NCI-H526 (cell line): ENCODE data around the gene PPP4R1.
"Not testable (repeated sequence)": the region's sequence is repeated elsewhere in the genome, so short reads cannot be mapped to it uniquely, and the experiment has no call there.

Experiments
- DNase-seq, 2 experiments: peaks; one replicate each; lab custom pipeline; 2025; lab: John Stamatoyannopoulos, UW

Gene PPP4R1, protein sequence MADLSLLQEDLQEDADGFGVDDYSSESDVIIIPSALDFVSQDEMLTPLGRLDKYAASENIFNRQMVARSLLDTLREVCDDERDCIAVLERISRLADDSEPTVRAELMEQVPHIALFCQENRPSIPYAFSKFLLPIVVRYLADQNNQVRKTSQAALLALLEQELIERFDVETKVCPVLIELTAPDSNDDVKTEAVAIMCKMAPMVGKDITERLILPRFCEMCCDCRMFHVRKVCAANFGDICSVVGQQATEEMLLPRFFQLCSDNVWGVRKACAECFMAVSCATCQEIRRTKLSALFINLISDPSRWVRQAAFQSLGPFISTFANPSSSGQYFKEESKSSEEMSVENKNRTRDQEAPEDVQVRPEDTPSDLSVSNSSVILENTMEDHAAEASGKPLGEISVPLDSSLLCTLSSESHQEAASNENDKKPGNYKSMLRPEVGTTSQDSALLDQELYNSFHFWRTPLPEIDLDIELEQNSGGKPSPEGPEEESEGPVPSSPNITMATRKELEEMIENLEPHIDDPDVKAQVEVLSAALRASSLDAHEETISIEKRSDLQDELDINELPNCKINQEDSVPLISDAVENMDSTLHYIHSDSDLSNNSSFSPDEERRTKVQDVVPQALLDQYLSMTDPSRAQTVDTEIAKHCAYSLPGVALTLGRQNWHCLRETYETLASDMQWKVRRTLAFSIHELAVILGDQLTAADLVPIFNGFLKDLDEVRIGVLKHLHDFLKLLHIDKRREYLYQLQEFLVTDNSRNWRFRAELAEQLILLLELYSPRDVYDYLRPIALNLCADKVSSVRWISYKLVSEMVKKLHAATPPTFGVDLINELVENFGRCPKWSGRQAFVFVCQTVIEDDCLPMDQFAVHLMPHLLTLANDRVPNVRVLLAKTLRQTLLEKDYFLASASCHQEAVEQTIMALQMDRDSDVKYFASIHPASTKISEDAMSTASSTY

DNA sequence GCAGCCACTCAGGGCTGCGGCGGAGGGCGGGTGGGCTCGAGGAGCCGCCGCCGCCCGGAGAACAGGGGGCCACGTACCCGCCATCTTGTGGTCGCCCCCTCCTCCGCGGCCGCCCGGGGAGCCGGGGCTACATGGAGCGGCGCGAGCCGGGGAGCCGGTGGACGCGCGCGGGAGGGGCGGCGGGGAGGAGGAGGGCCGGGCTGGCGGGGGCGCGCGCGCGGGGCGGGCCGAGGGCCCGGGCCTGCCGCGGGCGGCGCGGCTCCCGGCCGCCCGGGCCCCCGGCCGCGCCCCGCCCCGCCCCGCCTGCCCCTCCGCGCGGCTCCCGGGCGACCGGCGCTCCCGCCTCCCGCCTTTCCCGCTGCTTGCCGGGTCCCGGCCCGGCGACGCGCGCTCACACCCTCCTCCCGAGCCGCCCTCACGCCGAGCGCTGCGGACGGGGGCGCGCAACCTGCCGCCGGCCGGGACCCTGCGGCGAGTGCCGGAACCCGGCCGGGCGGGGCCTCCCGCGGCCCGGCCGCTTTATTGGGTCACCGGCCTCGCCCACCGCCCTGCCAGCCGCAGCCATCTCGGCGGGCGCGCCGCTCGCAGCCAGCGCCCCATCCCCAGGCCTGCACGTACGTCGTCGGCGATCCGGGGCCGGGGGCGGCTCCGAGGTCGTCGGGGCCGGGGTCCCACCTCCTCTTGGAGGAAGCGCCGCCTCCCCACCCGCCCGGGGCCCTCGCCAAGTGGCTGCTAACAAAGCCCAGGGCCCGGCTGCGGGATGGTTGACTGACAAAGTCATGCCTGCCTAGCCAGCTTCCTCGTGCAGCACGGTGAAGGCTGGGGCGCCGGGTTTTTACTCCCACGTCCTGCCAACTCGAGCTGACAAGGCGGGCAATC is at the start of gene PPP4R1:
Gene PPP4R1, minus strand, starts transcription at position 159 of the 879 bp plus-strand sequence. Its CDS starts 75 bp downstream, at position 84.
- peak; percentile 7 to 86 for DNase-seq

DNA sequence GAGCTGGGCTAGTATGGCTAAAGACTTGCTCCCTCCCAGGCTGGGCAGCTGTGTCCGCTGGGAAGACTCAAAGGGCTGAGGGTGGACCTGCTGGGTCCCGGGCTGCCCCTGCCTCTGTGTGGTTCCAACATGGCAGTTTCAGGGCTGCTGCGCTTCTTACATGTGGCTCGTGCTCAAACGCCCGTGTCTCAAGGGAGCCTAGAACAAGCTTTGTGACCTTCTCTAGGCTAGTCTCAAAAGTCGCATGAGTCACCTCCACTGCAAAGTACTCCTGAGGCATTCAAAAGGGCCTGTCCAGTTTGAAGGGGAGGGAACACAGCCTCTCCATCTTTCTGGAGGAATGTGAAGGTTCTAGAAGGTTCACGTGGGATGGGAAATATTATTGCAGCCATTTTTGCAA is 49.0 kb upstream of the PPP4R1 start:
- no peak for DNase-seq

DNA sequence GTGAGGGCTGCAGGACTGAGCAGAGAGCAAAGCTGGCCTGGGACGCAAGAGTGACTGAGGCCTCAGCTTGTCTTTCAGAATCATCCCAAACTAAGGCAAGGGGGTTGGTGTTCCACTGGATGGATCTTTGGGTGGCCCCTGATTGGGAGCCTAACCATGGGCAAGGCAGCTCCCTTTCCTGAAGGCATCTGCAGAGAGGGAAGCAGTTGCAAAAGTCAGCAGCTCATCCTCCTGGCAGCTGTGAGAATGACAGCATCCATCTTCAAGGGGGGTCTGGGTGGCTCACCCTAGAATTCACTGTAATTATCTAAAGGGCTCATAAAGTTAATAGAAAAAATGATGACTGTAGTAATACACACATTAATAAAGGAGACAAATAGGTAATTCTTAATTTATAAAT is 47.2 kb upstream of the PPP4R1 start:
- peak in 1 of 2 experiments; percentile 2 for DNase-seq

DNA sequence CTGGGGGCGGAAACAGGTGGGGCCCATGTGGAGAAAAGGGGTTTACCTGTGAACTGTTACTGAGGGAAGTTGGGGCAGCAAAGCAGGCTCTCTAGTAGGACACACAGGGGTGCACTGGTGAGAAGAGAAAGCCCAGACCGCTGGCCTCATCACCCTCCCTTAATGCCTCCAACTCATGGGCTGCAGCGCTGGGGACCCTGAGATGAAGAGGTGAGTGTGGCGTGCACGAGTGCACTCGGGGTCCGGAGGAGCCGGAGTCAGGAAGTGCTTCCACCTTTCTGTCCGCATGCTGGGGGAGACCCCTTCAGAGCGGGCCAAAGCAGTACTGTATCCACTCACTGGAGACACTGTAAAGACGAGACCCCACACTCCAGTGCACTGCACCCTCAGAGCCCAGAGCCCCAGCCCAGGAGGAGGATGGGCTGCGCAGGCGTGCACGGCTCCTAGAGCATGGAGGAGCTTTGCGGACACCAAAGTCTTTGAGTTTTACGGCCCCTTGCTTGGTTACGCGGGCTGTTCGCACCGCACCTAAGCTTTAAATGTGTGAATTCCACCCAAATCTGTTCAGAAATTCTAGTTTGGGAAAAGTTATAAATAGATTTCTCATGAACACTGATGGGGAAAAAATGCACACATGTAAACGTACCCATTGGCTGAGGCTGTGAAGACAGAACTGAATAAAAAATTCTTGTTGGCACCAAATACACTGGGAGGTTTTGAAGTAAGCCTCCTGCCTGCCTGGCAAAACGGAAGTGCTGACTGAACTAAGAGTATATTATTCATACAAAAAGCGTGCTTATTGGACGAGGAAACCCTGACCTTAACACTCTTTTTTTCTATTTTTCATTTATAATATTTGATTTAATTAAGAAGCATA is 45.4 kb upstream of the PPP4R1 start:
- DNase-seq, result no peak

DNA sequence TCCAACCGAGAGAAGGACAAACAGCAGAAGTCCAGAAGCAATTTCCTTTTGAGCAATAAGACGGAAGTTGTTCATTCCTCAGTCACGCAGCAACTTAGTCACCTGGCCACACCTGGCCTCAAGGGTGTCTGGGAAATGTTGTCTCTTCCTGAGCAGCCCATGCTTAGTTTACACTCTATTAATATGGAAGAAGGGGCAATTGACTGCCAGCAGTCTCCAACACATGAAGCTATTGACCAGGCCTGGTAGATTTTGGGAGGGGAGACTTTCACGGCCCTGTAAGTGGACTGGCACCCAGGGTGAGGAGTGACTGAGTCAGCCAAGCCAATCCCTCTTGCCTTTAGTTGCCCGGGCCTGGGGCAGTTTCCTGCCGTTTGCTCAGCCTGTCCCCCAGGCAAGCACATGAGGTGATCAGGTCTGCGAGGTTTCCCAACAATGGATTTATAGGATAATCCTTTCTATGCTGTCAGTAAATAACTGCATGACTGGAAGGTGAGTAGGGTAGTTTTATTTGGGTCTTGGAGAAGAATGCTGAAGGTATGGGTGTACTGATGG is 43.8 kb upstream of the PPP4R1 start:
- no peak for DNase-seq

DNA sequence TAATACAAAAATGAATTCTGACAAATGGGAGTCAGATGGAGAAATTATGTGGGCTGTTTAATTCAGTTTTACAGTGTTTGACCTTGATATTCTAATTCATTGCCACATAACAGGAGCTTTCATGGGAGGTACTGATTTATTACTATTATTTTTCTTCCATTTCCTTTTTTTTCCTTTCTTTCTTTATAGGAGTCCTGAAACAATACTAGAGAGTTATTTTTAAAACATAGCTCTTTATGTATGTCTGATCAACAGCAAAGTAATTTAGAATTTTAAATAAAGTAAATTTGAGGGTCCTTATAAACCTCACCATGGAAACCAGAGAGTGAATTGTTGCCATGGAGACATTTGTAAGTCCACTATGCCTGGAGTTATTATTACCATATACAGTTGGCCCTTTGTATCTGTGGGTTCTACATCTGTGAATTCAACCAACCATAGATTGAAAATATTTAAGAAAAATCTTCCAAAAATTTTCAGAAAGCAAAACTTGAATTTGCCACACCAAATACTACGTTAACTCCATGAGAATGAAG is 40.9 kb upstream of the PPP4R1 start:
- DNase-seq, result no peak

DNA sequence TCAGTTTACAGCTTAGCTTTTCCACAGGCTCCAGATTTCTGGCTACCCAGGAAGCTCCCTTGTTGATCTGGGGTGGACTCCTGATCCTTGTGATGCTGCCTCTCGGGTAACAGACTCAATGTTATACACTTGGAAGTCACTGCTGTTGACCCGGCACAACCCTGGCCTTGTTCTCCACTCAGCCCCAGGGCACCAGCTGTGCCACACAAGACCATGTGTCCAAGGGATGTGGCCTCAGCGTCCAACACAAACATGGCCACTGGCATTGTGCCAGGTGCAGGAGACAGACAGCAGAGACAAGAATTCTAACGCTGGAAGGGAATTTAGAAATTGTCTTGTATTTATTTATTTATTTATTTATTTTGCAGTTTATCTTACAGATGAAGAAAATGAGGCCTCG is 39.0 kb upstream of the PPP4R1 start:
- DNase-seq, result peak; percentile 15 to 28

DNA sequence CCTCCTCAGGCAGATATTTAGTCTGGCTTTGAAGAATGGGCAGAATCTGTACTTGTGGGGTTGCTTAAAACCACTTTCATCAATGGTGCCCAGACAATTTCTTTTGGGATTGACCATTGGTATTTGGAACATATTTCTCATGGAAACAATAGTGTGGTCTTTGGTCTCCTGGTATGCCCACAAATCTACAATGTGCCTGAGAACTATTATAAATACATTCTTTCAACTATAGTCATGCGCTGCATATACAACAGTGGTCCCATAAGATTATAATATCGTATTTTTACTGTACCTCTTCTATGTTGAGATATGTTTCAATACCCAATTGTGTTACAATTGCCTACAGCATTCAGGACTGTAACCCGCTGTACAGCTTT is 34.8 kb upstream of the PPP4R1 start:
- no peak for DNase-seq

DNA sequence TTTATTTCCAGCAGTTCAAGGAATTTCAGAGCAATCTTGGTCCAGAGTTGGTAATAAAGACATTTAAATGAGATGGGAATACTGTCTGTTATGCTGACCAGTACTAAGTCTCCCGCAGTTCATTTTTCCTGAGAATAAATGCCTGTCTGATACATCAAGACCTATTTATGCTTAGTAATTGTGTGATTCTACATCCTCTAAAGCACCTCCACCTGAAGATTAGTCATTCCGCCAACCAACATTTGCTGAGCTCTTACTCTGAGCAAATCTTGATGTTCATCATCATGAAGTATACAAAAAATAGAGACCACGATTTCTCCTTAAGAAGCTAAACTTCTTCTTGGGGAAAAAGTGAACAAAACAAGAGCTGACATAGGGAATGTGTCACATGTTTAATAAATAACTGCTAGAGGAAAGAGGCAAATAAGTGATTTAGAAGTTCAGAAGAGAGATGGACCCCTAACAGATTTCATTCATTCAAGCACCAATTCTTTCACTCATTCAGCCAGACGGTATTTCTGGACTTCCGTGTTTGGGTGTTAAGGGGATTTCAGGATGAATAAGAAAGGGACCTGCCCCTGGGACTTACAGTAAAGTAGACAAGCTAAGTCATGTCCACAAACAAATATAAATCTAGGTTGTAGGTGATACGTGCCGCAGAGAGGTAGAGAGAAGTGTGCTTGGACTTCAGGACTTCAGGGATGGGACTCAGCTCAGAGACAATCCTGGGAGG is 34.2 kb upstream of the PPP4R1 start:
- DNase-seq, result no peak

DNA sequence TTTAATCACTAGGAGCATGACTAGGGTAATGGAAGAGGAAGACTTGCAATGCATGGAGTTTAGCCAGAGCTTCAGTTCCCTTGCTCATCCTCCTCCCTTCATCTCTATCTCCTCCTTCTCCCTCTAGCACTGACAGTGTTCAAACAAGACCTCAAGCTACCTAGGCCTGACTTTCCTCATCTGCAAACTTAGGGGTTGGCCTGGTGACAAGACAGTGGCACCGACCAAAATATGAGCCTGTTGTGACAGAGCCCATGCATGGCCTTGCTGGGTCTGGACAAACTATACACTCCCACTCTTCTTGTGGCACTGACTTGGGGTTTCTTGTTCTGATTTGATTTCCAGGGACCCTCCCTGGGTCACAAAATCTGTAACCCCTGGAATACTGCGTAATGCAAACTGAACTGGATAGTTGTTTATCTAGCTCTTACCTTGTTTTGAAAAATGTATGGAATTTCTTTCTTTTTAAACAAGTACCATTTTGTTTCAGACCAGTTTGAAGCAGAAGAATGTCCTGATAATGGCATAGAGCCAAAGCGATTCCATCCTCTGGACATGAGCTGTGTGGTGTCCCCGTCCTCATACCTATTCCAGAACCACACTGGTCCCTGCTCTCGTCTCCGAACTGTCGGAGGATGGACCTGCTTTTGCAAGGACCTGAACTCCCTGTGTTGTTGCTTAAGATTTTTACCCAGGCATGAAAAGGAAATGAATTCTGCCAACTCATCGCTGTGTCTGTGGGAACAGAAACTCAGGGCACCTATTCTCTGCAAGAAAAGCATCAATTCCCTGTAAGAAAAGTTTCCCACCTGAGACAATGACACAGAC is 33.4 kb upstream of the PPP4R1 start:
- DNase-seq, result no peak

DNA sequence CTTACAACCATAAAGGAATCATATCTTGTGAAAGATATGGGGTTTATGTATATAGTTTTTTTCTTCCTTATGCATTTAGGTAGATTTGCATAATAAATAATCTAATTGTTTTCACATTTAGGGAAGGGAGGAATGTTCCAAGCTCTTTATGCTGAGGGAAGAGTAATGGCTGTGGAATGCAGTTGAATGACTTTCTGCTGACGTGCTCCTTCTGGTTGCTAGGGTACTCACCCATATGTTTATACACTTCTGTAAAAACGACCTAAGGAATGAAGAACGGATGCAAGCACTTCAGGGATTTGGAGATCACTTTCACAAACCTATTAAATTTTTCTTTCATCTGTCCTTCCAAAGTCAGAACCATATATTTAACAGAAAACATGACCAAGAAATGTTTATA is 29.2 kb upstream of the PPP4R1 start:
- DNase-seq, result peak in 1 of 2 experiments; percentile 1

DNA sequence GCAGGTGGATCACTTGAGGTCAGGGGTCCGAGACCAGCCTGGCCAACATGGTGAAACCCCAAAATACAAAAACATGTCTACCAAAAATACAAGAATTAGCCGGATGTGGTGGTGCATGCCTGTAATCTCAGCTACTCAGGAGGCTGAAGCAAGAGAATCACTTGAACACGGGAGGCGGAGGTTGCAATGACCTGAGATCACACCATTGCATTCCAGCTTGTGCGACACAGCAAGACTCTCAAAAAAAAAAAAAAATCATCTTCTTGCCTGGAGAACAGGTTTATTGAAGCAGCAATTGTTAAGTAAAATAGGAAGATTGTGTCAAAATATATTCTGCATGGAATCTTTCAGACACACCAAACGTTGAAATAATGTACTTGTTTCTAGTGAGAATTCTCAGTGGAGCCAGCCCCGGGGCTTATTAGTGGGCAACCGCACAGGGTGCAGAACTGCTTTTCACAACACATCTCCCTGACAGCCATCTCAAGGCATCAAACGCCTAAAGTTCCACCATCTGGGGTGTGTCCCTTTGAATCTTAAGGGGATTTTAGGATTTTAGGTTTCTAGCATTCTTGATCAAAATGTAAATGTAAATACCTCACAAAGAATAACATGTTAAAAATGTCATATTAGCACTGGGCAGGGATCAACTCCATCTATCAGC is 28.6 kb upstream of the PPP4R1 start:
- DNase-seq, result no peak

DNA sequence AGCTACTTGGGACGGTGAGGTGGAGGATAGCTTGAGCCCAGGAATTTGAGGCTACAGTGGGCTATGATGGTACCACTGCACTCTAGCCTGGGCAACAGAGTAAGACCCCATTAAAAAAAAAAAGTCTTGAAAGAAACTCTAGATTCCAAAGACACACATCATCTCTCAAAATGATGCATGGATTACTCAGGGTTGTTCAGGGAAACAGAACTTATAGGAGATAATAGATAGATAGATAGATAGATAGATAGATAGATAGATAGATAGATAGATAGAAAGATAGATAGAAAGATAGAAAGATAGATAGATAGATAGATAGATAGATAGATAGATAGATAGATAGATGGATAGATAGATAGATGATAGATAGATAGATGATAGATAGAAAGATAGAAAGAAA is 26.7 kb upstream of the PPP4R1 start:
- not testable (repeated sequence) for DNase-seq

DNA sequence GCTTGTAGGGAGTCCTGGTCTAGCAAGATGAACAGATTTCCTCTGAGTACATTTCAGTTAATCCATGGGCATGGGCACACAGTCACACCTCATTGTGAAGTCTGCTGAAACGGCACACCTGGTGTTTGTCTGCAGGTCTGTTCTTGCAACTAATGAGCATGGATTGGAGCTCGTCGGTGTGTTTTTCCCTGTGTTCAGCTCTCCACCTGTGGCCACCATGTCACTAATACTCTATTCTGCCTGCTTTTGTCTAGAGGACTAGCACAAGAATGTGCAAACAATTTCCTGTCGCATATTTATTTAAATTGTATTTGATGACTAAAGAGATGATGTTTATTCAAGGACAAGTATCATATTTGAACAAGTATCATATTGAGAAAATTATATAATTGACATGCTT is 24.5 kb upstream of the PPP4R1 start:
- DNase-seq, result peak in 1 of 2 experiments; percentile 12

DNA sequence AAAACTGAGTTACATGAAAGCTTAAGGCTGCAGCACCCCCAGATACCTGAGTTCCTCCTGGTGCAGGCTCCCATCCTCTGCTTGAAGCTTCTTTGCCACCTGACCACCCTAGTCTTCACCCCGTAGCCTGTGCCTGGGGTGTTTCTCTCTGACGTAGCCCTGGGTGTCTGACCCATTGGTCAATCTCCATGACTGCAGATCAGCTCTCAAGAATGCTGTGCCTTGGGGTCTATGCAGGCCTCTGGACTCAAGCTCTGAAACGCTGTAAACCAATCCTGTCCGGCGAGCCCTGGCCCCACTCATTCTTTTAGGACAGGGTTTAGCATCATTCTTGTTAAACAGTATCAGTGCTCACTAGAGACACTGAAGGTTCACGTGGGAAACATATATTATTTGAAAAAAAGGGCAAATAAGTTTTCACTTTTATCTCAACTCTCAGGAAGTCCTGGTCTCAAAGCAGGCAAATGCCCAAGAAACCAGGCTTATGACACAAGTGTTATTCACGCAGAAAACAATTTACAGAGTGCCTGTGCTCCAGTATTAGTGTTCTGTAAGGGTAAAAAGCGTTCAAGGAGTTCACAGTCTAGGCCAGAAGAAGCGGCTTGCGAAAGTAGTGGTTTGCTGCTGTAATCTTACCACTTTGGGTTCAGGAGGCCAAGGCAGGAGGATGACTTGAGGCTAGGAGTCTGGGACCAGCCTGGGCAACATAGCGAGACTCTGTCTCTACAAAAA is 22.8 kb upstream of the PPP4R1 start:
- DNase-seq, result no peak

DNA sequence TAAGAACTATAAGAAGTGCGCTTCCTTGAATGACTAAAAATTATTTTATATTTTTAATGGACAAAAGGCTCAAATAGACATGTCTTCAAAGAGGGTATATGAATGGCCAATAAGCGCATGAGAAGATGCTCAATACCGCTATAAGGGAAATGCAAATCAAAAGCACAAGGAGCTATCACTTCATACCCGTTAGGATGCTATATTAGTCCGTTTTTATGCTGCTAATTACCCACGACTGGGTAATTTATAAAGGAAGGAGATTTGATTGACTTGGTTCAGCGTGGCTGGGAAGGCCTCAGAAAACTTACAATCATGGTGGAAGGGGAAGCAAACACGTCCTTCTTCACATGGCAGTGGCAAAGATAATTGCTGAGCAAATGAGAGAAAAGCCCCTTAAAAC is 20.5 kb upstream of the PPP4R1 start:
- no peak for DNase-seq

DNA sequence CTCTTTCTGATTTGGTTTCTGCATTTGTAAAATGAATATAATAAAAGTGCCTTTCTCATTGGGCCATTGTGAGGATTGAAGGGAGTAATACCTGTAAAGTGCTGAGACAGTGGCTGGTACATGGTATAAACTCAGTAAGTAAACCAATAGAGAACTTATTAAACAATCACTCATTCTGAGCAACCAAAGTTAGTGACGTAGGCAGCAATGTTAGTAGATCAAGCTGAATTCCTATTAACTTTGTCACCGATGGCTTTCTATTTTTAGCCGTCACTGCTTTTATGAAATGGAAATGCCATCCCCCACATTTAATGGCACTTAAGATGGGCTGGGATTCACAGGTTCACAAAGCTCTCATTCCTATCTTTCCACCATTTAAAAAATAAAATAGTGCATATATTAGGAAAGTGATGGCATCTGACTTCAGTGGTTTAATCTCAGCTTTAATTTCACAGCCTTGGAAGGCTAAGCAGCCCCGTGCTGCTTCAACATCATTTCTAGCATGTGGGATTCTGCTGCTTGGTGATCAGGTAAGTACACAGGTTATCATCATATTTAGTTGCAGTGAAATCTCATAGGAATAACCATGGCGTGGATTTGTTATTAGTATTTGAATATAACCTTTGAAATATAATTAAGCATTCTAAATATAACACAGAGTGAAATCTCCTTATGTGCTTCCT is 17.6 kb upstream of the PPP4R1 start:
- DNase-seq, result no peak
